Lower leg skin (tissue), 3 donors: ENCODE results near the gene AUTS2.

Experiments
- CTCF ChIP-seq, 3 donors: fragments of 450-650 bp; IDR thresholded peaks; one replicate each; pipeline ENCODE4 v1.5.1; 2016; ENCODE audit warnings: antibody characterized with exemption in 3 of 3, mild to moderate bottlenecking in 3 of 3, moderate library complexity in 2 of 3
- POLR2A ChIP-seq, 2 donors: fragments of 450-650 bp; IDR thresholded peaks; one replicate each; pipeline ENCODE4 v1.6.1; 2016 to 2017; ENCODE audit warnings: antibody characterized with exemption in 2 of 2, mild to moderate bottlenecking in 1 of 2, moderate library complexity in 1 of 2

- TF ChIP-seq CTCF (IDR thresholded peaks at IDR 0.05) (no peak), POLR2A (IDR thresholded peaks at IDR 0.05) (no peak)
Observed at GRCh38 chr7:69880840-69881239, 282.6 kb downstream of the AUTS2 start.
